Measurements from ENCODE around the gene REP15.

DNA sequence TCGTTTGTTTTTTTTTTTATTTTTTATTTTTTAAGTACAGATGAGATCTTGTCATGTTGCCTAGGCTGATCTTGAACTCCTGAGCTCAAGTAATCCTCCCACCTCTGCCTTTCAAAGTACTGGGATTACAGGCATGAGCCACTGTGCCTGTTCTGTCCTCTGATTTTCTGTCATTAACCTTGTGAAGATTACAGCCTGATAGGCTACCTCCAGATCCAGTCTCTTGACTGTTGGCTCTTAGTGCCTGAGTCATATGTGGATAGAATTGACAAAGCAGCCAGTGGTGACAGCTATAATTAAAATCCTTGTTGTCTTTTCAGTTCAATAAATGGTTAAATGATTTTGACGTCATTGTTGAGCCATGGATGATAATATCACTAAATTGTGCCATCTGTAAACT lies 21.3 kb upstream of the REP15 start:
- TF ChIP-seq, protein P1, sequence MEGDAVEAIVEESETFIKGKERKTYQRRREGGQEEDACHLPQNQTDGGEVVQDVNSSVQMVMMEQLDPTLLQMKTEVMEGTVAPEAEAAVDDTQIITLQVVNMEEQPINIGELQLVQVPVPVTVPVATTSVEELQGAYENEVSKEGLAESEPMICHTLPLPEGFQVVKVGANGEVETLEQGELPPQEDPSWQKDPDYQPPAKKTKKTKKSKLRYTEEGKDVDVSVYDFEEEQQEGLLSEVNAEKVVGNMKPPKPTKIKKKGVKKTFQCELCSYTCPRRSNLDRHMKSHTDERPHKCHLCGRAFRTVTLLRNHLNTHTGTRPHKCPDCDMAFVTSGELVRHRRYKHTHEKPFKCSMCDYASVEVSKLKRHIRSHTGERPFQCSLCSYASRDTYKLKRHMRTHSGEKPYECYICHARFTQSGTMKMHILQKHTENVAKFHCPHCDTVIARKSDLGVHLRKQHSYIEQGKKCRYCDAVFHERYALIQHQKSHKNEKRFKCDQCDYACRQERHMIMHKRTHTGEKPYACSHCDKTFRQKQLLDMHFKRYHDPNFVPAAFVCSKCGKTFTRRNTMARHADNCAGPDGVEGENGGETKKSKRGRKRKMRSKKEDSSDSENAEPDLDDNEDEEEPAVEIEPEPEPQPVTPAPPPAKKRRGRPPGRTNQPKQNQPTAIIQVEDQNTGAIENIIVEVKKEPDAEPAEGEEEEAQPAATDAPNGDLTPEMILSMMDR (IDR thresholded peaks at IDR 0.05): no peak
- TF ChIP-seq EP300 (IDR thresholded peaks at IDR 0.05) (no peak), POLR2A (IDR thresholded peaks at IDR 0.05) (no peak), POLR2AphosphoS5 (IDR thresholded peaks at IDR 0.05) (no peak)

Data from gastroesophageal sphincter (tissue), 3 donors.